ENCODE data around the gene SLC7A14.

GRCh38 chr3:170493712-170494182 lies 92.1 kb downstream of the SLC7A14 start:
- TF ChIP-seq, protein P1, sequence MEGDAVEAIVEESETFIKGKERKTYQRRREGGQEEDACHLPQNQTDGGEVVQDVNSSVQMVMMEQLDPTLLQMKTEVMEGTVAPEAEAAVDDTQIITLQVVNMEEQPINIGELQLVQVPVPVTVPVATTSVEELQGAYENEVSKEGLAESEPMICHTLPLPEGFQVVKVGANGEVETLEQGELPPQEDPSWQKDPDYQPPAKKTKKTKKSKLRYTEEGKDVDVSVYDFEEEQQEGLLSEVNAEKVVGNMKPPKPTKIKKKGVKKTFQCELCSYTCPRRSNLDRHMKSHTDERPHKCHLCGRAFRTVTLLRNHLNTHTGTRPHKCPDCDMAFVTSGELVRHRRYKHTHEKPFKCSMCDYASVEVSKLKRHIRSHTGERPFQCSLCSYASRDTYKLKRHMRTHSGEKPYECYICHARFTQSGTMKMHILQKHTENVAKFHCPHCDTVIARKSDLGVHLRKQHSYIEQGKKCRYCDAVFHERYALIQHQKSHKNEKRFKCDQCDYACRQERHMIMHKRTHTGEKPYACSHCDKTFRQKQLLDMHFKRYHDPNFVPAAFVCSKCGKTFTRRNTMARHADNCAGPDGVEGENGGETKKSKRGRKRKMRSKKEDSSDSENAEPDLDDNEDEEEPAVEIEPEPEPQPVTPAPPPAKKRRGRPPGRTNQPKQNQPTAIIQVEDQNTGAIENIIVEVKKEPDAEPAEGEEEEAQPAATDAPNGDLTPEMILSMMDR (IDR thresholded peaks at IDR 0.05; ENCODE audit: low read depth, low read length), result no peak
- TF ChIP-seq EZH2phosphoT487 (IDR thresholded peaks at IDR 0.05; ENCODE audit: low read depth), result no peak

Measured in OCI-LY3 (cell line).